RPMI7951 (cell line): ENCODE data around the gene ABT1. TPM values are rescaled to one million over a fixed set of nuclear protein-coding genes. Genes with fewer than 3 reads are reported as not detected.

Source experiments
- DNase-seq: peaks from one replicate; pipeline ENCODE4 v3.0.0-alpha.2; 2012; ENCODE audit warnings: low read depth
- total RNA-seq: library from RNA; depleted of rRNA; stranded (reverse); fragments of >200 nt; shearing (Covaris generic); gene quantifications from 2 replicates; pipeline ENCODE4 v1.2.3, GENCODE V29; 2014; rRNA removed

Gene ABT1
- total RNA-seq, 1 experiment from 2014 or later: 16.2 TPM

GRCh38 chr6:26602262-26602661 is 5.5 kb downstream of the ABT1 start:
- DNase-seq: no peak

- no peak for DNase-seq
Observed at GRCh38 chr6:26604026-26604425, 7.3 kb downstream of the ABT1 start.

GRCh38 chr6:26604797-26605196 is 8.0 kb downstream of the ABT1 start:
- no peak for DNase-seq

GRCh38 chr6:26607434-26608230 is 10.9 kb downstream of the ABT1 start:
- DNase-seq: peak; percentile 72

- no peak for DNase-seq
Observed at GRCh38 chr6:26609463-26609862, 12.7 kb downstream of the ABT1 start.

GRCh38 chr6:26611599-26611998 is 14.8 kb downstream of the ABT1 start:
- no peak for DNase-seq

GRCh38 chr6:26613201-26613600 is 16.4 kb downstream of the ABT1 start:
- DNase-seq: no peak

GRCh38 chr6:26613689-26614683 is 17.2 kb downstream of the ABT1 start:
- DNase-seq: no peak

GRCh38 chr6:26623339-26623859 is 26.6 kb downstream of the ABT1 start:
- DNase-seq: no peak

- DNase-seq: no peak
Observed at GRCh38 chr6:26624557-26624956, 27.8 kb downstream of the ABT1 start.

- no peak for DNase-seq
Observed at GRCh38 chr6:26627843-26628242, 31.1 kb downstream of the ABT1 start.

- DNase-seq: no peak
Observed at GRCh38 chr6:26629359-26629758, 32.6 kb downstream of the ABT1 start.

- DNase-seq: no peak
Observed at GRCh38 chr6:26640806-26641205, 44.1 kb downstream of the ABT1 start.

GRCh38 chr6:26646074-26646473 is 49.3 kb downstream of the ABT1 start:
- no peak for DNase-seq

Other genes with a start within 250 kb of the ABT1 start
- 4.8 and 6.5 TPM in 2 replicates for gene BTN3A2, start 231.8 kb upstream of the ABT1 start, total RNA-seq
- gene BTN2A2, start 213.8 kb upstream of the ABT1 start, total RNA-seq: 10.6 and 13.5 TPM in 2 replicates
- gene BTN3A1, start 194.7 kb upstream of the ABT1 start, total RNA-seq: 18.9 and 22.3 TPM in 2 replicates
- gene BTN3A3, start 156.4 kb upstream of the ABT1 start, total RNA-seq: 13.3 and 21.7 TPM in 2 replicates
- gene BTN2A1, start 139.0 kb upstream of the ABT1 start, total RNA-seq: 12.3 and 15.0 TPM in 2 replicates
- gene BTN1A1, start 96.7 kb upstream of the ABT1 start, total RNA-seq: not detected in 2 replicates
- 130 and 164 TPM in 2 replicates for gene HMGN4, start 58.6 kb upstream of the ABT1 start, total RNA-seq
- 17.9 and 21.4 TPM in 2 replicates for gene ZNF322, start 62.8 kb downstream of the ABT1 start, total RNA-seq